HCT116 (cell line): Measurements from ENCODE around the gene HAPSTR1. TPM values are rescaled to one million over a fixed set of nuclear protein-coding genes. Genes with fewer than 3 reads are reported as not detected.

ENCODE experiments used
- ATAC-seq: fragments of 200-7000 bp; cut with Tn5 transposase; 2 replicates; pipeline ENCODE4 v1.9.1; 2020; ENCODE audit warnings: mild to moderate bottlenecking, moderate library complexity
- BruUV-seq: library from RNA; stranded (reverse); fragments of 400-500 nt; replicated peaks from 2 replicates; lab custom pipeline; 2021; lab: Mats Ljungman, UMichigan
- CTCF ChIA-PET: fragments of 300-600 bp; sonication (Branson Sonifier 250); formaldehyde crosslinking; loops from one replicate; lab custom pipeline; 2021; ENCODE audit warnings: antibody characterized with exemption; lab: Charles Lee
- POLR2A ChIA-PET: fragments of 300-600, 350-600 bp; sonication (Branson Sonifier 250); formaldehyde crosslinking; loops from one replicate; lab custom pipeline; 2021; ENCODE audit warnings: antibody characterized with exemption; lab: Charles Lee
- RAD21 ChIA-PET, 2 experiments: fragments of 300-600 bp; sonication (Branson Sonifier 250); formaldehyde crosslinking; loops; one replicate each; lab custom pipeline; 2023; ENCODE audit warnings: low total read pairs in 2 of 2; ENCODE audit not compliant: uncharacterized antibody in 2 of 2, unreplicated experiment in 2 of 2, low non-redundant PET in 1 of 2; lab: Charles Lee
- DNase-seq: peaks from one replicate; pipeline ENCODE4 v3.0.0-alpha.2; 2010; ENCODE audit warnings: low read depth, low spot score
- H2AFZ ChIP-seq: fragments of 200-600 bp; shearing (Covaris generic), sonication (generic); 2 replicates; pipeline ENCODE4 v1.6.1; 2017; ENCODE audit warnings: low read depth, mixed run types, mixed read lengths, antibody characterized with exemption, low read length; ENCODE audit not compliant: poor library complexity, severe bottlenecking
- H3K27ac ChIP-seq: 2 replicates; pipeline ENCODE4 v1.5.1; 2012; ENCODE audit warnings: low read depth, low read length
- H3K27me3 ChIP-seq: fragments of 200-600 bp; sonication (generic); 2 replicates; pipeline ENCODE4 v1.6.1; 2016; ENCODE audit warnings: mixed run types, low read length, mixed read lengths; ENCODE audit not compliant: insufficient read depth
- H3K36me3 ChIP-seq, 2 experiments: fragments of 200-500 bp in 1 of 2; fragments of 200-600 bp in 1 of 2; sonication (Bioruptor generic) in 1 of 2; sonication (generic) in 1 of 2; 2 replicates each; pipeline versions ENCODE4 v1.5.1 to v1.6.1; 2014 to 2016; ENCODE audit warnings: low read length in 2 of 2, inconsistent platforms in 1 of 2, mixed read lengths in 1 of 2, mixed run types in 1 of 2; ENCODE audit not compliant: insufficient read depth in 2 of 2, control insufficient read depth in 1 of 2
- H3K4me1 ChIP-seq, 2 experiments: fragments of 200-600 bp in 1 of 2; sonication (generic) in 1 of 2; 2 replicates each; pipeline versions ENCODE4 v1.5.1 to v1.6.1; 2012 to 2017; ENCODE audit warnings: low read length in 2 of 2, inconsistent platforms in 1 of 2, mild to moderate bottlenecking in 1 of 2, mixed read lengths in 1 of 2, mixed run types in 1 of 2, moderate library complexity in 1 of 2; ENCODE audit not compliant: insufficient read depth in 2 of 2, control insufficient read depth in 1 of 2
- H3K4me2 ChIP-seq: fragments of 200-600 bp; sonication (generic); 2 replicates; pipeline ENCODE4 v1.6.1; 2017; ENCODE audit warnings: mixed run types, low read length, mixed read lengths
- H3K4me3 ChIP-seq, 2 experiments: fragments of 200-600 bp in 1 of 2; sonication (generic) in 1 of 2; replicated peaks in 1 of 2; 2 replicates each; pipeline ENCODE4 v1.5.1; 2011 to 2016; ENCODE audit warnings: low read length in 2 of 2, control low read depth in 1 of 2, low read depth in 1 of 2, mild to moderate bottlenecking in 1 of 2, mixed read lengths in 1 of 2, mixed run types in 1 of 2
- H3K79me2 ChIP-seq: fragments of 200-600 bp; sonication (generic); 2 replicates; pipeline ENCODE4 v1.6.1; 2017; ENCODE audit warnings: mild to moderate bottlenecking, mixed run types, low read length, moderate library complexity, mixed read lengths; ENCODE audit not compliant: insufficient read depth
- H3K9ac ChIP-seq: fragments of 200-600 bp; sonication (generic); 2 replicates; pipeline ENCODE4 v1.6.1; 2016; ENCODE audit warnings: low read length, mixed read lengths
- H3K9me2 ChIP-seq: fragments of 200-600 bp; sonication (generic), shearing (Covaris generic); 2 replicates; pipeline ENCODE4 v1.6.1; 2017; ENCODE audit warnings: mixed run types, mild to moderate bottlenecking, moderate library complexity; ENCODE audit not compliant: insufficient read depth
- H3K9me3 ChIP-seq, 2 experiments: fragments of 200-500 bp in 1 of 2; fragments of 200-600 bp in 1 of 2; sonication (Bioruptor generic) in 1 of 2; sonication (generic) in 1 of 2; 2 replicates each; pipeline ENCODE4 v1.6.1; 2014 to 2017; ENCODE audit warnings: low read length in 2 of 2, mixed read lengths in 2 of 2, inconsistent platforms in 1 of 2, low read depth in 1 of 2, mild to moderate bottlenecking in 1 of 2, mixed run types in 1 of 2, moderate library complexity in 1 of 2; ENCODE audit not compliant: control insufficient read depth in 1 of 2, insufficient read depth in 1 of 2
- H4K20me1 ChIP-seq: fragments of 200-600 bp; sonication (generic), shearing (Covaris generic); 2 replicates; pipeline ENCODE4 v1.6.1; 2017; ENCODE audit warnings: mixed run types, mild to moderate bottlenecking, moderate library complexity; ENCODE audit not compliant: insufficient read depth
- ATF3 ChIP-seq: IDR thresholded peaks from 2 replicates; pipeline ENCODE4 v1.6.1; 2012
- CBX3 ChIP-seq: IDR thresholded peaks from 2 replicates; pipeline ENCODE4 v1.6.1; 2012; ENCODE audit warnings: low read depth
- CEBPB ChIP-seq: IDR thresholded peaks from 2 replicates; pipeline ENCODE4 v1.6.1; 2012; ENCODE audit warnings: low read depth
- CTCF ChIP-seq, 3 experiments: fragments of 200-600 bp in 1 of 3; sonication (generic) in 1 of 3; IDR thresholded peaks in 2 of 3; conservative IDR thresholded peaks in 1 of 3; 2 replicates each; pipeline ENCODE4 v1.5.1; 2012 to 2017; ENCODE audit warnings: low read depth in 2 of 3, low read length in 2 of 3, antibody characterized with exemption in 1 of 3, borderline replicate concordance in 1 of 3, control low read depth in 1 of 3, mild to moderate bottlenecking in 1 of 3, mixed read lengths in 1 of 3, mixed run types in 1 of 3, moderate library complexity in 1 of 3; ENCODE audit not compliant: insufficient read depth in 1 of 3
- EGR1 ChIP-seq: IDR thresholded peaks from 2 replicates; pipeline ENCODE4 v1.6.1; 2012; ENCODE audit warnings: low read depth
- ELF1 ChIP-seq: IDR thresholded peaks from 2 replicates; pipeline ENCODE4 v1.6.1; 2012; ENCODE audit warnings: low read depth, borderline replicate concordance
- EZH2 ChIP-seq: fragments of 200-600 bp; sonication (generic); IDR thresholded peaks from 2 replicates; pipeline ENCODE4 v1.6.1; 2017; ENCODE audit warnings: antibody characterized with exemption, mixed run types
- EZH2phosphoT487 ChIP-seq: fragments of 200-600 bp; IDR thresholded peaks from 2 replicates; pipeline ENCODE4 v1.6.1; 2018; ENCODE audit warnings: antibody characterized with exemption, borderline replicate concordance
- FOSL1 ChIP-seq: IDR thresholded peaks from 2 replicates; pipeline ENCODE4 v1.6.1; 2012; ENCODE audit warnings: low read depth
- JUND ChIP-seq: IDR thresholded peaks from 2 replicates; pipeline ENCODE4 v1.6.1; 2012
- MAX ChIP-seq: IDR thresholded peaks from 2 replicates; pipeline ENCODE4 v1.6.1; 2012
- POLR2A ChIP-seq: IDR thresholded peaks from 2 replicates; pipeline ENCODE4 v1.7.0; 2011; ENCODE audit warnings: borderline replicate concordance; ENCODE audit not compliant: insufficient read depth, insufficient read length; ENCODE audit errors: extremely low read depth
- POLR2AphosphoS5 ChIP-seq: IDR thresholded peaks from 2 replicates; pipeline ENCODE4 v1.6.1; 2011; ENCODE audit warnings: mild to moderate bottlenecking, low read depth, low read length, moderate library complexity
- RAD21 ChIP-seq: IDR thresholded peaks from 2 replicates; pipeline ENCODE4 v1.6.1; 2012; ENCODE audit warnings: low read depth, mild to moderate bottlenecking
- REST ChIP-seq: IDR thresholded peaks from 2 replicates; pipeline ENCODE4 v1.6.1; 2012; ENCODE audit warnings: low read depth
- SIN3A ChIP-seq: IDR thresholded peaks from 2 replicates; pipeline ENCODE4 v1.6.1; 2012; ENCODE audit warnings: low read depth
- SP1 ChIP-seq: IDR thresholded peaks from 2 replicates; pipeline ENCODE4 v1.6.1; 2012; ENCODE audit warnings: low read depth
- TCF7L2 ChIP-seq: IDR thresholded peaks from 2 replicates; pipeline ENCODE4 v1.7.0; 2011; ENCODE audit warnings: borderline replicate concordance, inconsistent platforms; ENCODE audit not compliant: insufficient read depth, insufficient read length; ENCODE audit errors: extremely low read depth
- YY1 ChIP-seq: IDR thresholded peaks from 2 replicates; pipeline ENCODE4 v1.6.1; 2011; ENCODE audit warnings: low read length, low read depth, moderate library complexity, mild to moderate bottlenecking; ENCODE audit not compliant: insufficient replicate concordance; ENCODE audit errors: extremely low read depth
- ZFX ChIP-seq: fragments of 450-650 bp; IDR thresholded peaks from 2 replicates; pipeline ENCODE4 v1.6.1; 2017
- ZNF274 ChIP-seq: fragments of 200-500 bp; sonication (Bioruptor generic); IDR thresholded peaks from 2 replicates; pipeline ENCODE4 v1.6.1; 2014; ENCODE audit warnings: mild to moderate bottlenecking, low read depth, low read length, inconsistent platforms
- intact Hi-C: fragments of 100-400 bp; cut with micrococcal nuclease; formaldehyde crosslinking; loops from 2 replicates; pipeline ENCODE4 v1.10.0; 2022
- total RNA-seq: library from RNA; stranded (reverse); gene quantifications from one replicate; pipeline ENCODE4 v1.2.1, GENCODE V29; 2021; ENCODE audit not compliant: unreplicated experiment

Gene HAPSTR1
- total RNA-seq, 1 experiment from 2014 or later, result 54.9 TPM

- Histone ChIP-seq H2AFZ (no peak overlapping the region), H3K27ac (peak overlapping the region; percentile 83), H3K9me2 (no peaks in the 10 kb centered on the region), H3K36me3 (no peaks in the 10 kb centered on the region), H3K4me1 (peaks cover 41 to 48% of the 10 kb centered on the region in 2 experiments), H3K9me3 (no peaks in the 10 kb centered on the region), H3K79me2 (no peaks in the 10 kb centered on the region), H3K27me3 (no peaks in the 10 kb centered on the region), H3K9ac (peak overlapping the region; percentile 58), H3K4me3 (peak overlapping the region in 1 of 2 experiments; percentile 43; a peak in 2 of 4 replicates), H4K20me1 (no peaks in the 10 kb centered on the region), H3K4me2 (peak overlapping the region; percentile 79)
- ChIA-PET POLR2A (interaction anchor here (1.0 to 2.0 kb wide), 7 partner anchors 20 to 49 kb away, joined by 3 to 19 read pairs (median 9); partner anchors contain the start of gene HAPSTR1), RAD21 (interaction anchor here (0.6 to 1.3 kb wide), 3 partner anchors 9 to 43 kb away, joined by 3 to 4 read pairs (median 3); partner anchors contain the start of gene HAPSTR1 (in 1 of the 2)), CTCF (interaction anchor here (1.2 to 1.5 kb wide), 3 partner anchors 14 to 111 kb away, joined by 3 to 8 read pairs (median 6); no protein-coding TSS in a partner anchor)
- DNase-seq (peak; percentile 98), ATAC-seq (peak; percentile 92)
- BruUV-seq, result no TSS peak
- intact Hi-C loops, result no loop called here
- TF ChIP-seq YY1 (no peak), ZNF274 (no peak), FOSL1 (peak; percentile 100), ZFX (no peak), ATF3 (no peak; the same call in 1 of the 2 replicates), SP1 (peak; percentile 98), EGR1 (peak; percentile 87), JUND (peak; percentile 100), CTCF (IDR thresholded peaks at IDR 0.05 in 2 of 3, conservative IDR thresholded peaks at IDR 0.05 in 1 of 3; ENCODE audit: borderline replicate concordance in 1 of 3, insufficient read depth in 1 of 3, low read depth in 2 of 3, low read length in 2 of 3) (no peak), EZH2 (no peak), SIN3A (peak; percentile 94), RAD21 (peak; percentile 37; the same call in 1 of the 2 replicates), REST (no peak), CEBPB (peak; percentile 81), CBX3 (peak; percentile 97; the same call in 1 of the 2 replicates), ELF1 (no peak; the same call in 1 of the 2 replicates), POLR2A (no peak), MAX (peak; percentile 74), POLR2AphosphoS5 (peak; percentile 68), EZH2phosphoT487 (no peak), TCF7L2 (peak; percentile 93)
Observed at GRCh38 chr16:9047689-9048301, 43.6 kb upstream of the HAPSTR1 start.
